GM08714 (cell line): ENCODE measurements around the gene SBNO2.

Experiments used
- H3K4me3 ChIP-seq: fragments of 200-500 bp; sonication (Bioruptor generic); 2 replicates; pipeline ENCODE4 v1.5.1; 2014; ENCODE audit warnings: mild to moderate bottlenecking, low read length, inconsistent platforms
- ZNF274 ChIP-seq: IDR thresholded peaks from 2 replicates; pipeline ENCODE4 v1.6.1; 2012; ENCODE audit warnings: mild to moderate bottlenecking, low read depth, low read length

SBNO2 gene

GRCh38 chr19:1110809-1111640 is 63.0 kb downstream of the SBNO2 start:
- TF ChIP-seq ZNF274 = no peak

GRCh38 chr19:1109697-1110671 is 64.1 kb downstream of the SBNO2 start:
- TF ChIP-seq ZNF274 = no peak
- no peak overlapping the region for H3K4me3 ChIP-seq

More at GRCh38 chr19:1110809-1111640, 63.0 kb downstream of the SBNO2 start:
- no peak overlapping the region for H3K4me3 ChIP-seq

GRCh38 chr19:1109032-1109551 is 65.0 kb downstream of the SBNO2 start:
- H3K4me3 ChIP-seq = no peak overlapping the region
- TF ChIP-seq ZNF274 = no peak

- no peak overlapping the region for H3K4me3 ChIP-seq
- no peak for TF ChIP-seq ZNF274
Measured at GRCh38 chr19:1108291-1109031, 65.6 kb downstream of the SBNO2 start.

GRCh38 chr19:1107661-1108261 is 66.3 kb downstream of the SBNO2 start:
- H3K4me3 ChIP-seq = no peak overlapping the region
- TF ChIP-seq ZNF274 = no peak

- TF ChIP-seq ZNF274 = no peak
Measured at GRCh38 chr19:1106841-1107660, 67.0 kb downstream of the SBNO2 start.

GRCh38 chr19:1105873-1106840 is 67.9 kb downstream of the SBNO2 start:
- TF ChIP-seq ZNF274 = no peak
- no peak overlapping the region for H3K4me3 ChIP-seq

More at GRCh38 chr19:1106841-1107660, 67.0 kb downstream of the SBNO2 start:
- no peak overlapping the region for H3K4me3 ChIP-seq

- no peak for TF ChIP-seq ZNF274
- H3K4me3 ChIP-seq = peak overlapping the region; percentile 85
Measured at GRCh38 chr19:1105008-1105872, 68.8 kb downstream of the SBNO2 start.

- H3K4me3 ChIP-seq = peak overlapping the region; percentile 85
- no peak for TF ChIP-seq ZNF274
Measured at GRCh38 chr19:1104311-1105007, 69.6 kb downstream of the SBNO2 start.

GRCh38 chr19:1103708-1104310 is 70.3 kb downstream of the SBNO2 start, which contains the start of gene GPX4:
TSS of gene GPX4 (plus strand) at chr19:1103994. CDS start at chr19:1104044, 50 bp downstream.
- TF ChIP-seq ZNF274 = no peak
- H3K4me3 ChIP-seq = peak within 1 kb of the TSS; percentile 85
